Progenitor cell of endocrine pancreas (in vitro differentiated cells): ENCODE results near the gene ENTPD5. TPM values are rescaled to one million over a fixed set of nuclear protein-coding genes. Genes with fewer than 3 reads are reported as not detected.

Experiments used
- DNase-seq: peaks from one replicate; pipeline ENCODE4 v3.0.0; 2021; ENCODE audit warnings: low spot score; ENCODE audit not compliant: unreplicated experiment
- H3K27ac Mint-ChIP-seq: 2 replicates; pipeline ENCODE4 v1.8.0; 2021; ENCODE audit warnings: mild to moderate bottlenecking, moderate library complexity, mixed read lengths
- H3K27me3 Mint-ChIP-seq: 2 replicates; pipeline ENCODE4 v1.8.0; 2021; ENCODE audit warnings: mixed read lengths
- H3K36me3 Mint-ChIP-seq: 2 replicates; pipeline ENCODE4 v1.8.0; 2022; ENCODE audit warnings: mixed read lengths; ENCODE audit not compliant: insufficient read depth
- H3K4me1 Mint-ChIP-seq: 2 replicates; pipeline ENCODE4 v1.8.0; 2021; ENCODE audit warnings: low read depth, mixed read lengths
- H3K4me3 Mint-ChIP-seq: 2 replicates; pipeline ENCODE4 v1.8.0; 2021; ENCODE audit warnings: low read depth, mild to moderate bottlenecking, moderate library complexity, mixed read lengths
- H3K9me3 Mint-ChIP-seq: 2 replicates; pipeline ENCODE4 v1.8.0; 2021; ENCODE audit warnings: low read depth, mixed read lengths
- total RNA-seq: library from RNA; stranded (reverse); gene quantifications from 2 replicates; pipeline ENCODE4 v1.2.1, GENCODE V29; 2021
- TF ChIP-seq, protein P1 (sequence below): fragments of 200-600 bp; sonication (generic); IDR thresholded peaks from one replicate; pipeline ENCODE4 v1.5.0; 2021; ENCODE audit warnings: antibody characterized with exemption, mild to moderate bottlenecking; ENCODE audit not compliant: unreplicated experiment

ENTPD5 gene
- total RNA-seq, 1 donor from 2014 or later: 14.2 TPM

DNA sequence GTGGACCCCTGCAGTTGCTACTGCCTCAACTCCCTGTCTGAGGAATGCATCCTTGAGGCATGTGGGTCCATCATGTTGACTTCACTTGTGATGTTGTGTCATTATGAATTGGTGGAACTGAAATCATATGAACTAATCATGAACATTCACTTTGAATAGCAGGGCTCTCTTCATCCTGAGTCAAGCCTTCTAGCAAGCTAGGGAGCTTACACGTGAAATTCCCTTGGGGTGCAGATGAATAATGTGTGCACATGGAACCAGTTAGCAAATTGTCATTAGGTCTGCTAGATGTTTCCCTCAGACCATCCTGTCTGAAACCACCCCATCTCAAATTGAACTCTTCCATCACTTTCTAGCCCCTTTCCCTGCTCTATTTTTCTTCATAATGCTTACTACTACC lies 65.4 kb downstream of the ENTPD5 start:
- Mint-ChIP-seq H3K27me3 (peaks cover under 1% of the 10 kb centered on the region), H3K9me3 (no peaks in the 10 kb centered on the region), H3K27ac (no peak overlapping the region), H3K4me1 (peaks cover 1% of the 10 kb centered on the region), H3K4me3 (no peak overlapping the region), H3K36me3 (peaks cover 16% of the 10 kb centered on the region)
- TF ChIP-seq, protein P1, sequence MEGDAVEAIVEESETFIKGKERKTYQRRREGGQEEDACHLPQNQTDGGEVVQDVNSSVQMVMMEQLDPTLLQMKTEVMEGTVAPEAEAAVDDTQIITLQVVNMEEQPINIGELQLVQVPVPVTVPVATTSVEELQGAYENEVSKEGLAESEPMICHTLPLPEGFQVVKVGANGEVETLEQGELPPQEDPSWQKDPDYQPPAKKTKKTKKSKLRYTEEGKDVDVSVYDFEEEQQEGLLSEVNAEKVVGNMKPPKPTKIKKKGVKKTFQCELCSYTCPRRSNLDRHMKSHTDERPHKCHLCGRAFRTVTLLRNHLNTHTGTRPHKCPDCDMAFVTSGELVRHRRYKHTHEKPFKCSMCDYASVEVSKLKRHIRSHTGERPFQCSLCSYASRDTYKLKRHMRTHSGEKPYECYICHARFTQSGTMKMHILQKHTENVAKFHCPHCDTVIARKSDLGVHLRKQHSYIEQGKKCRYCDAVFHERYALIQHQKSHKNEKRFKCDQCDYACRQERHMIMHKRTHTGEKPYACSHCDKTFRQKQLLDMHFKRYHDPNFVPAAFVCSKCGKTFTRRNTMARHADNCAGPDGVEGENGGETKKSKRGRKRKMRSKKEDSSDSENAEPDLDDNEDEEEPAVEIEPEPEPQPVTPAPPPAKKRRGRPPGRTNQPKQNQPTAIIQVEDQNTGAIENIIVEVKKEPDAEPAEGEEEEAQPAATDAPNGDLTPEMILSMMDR: no peak
- DNase-seq: no peak

DNA sequence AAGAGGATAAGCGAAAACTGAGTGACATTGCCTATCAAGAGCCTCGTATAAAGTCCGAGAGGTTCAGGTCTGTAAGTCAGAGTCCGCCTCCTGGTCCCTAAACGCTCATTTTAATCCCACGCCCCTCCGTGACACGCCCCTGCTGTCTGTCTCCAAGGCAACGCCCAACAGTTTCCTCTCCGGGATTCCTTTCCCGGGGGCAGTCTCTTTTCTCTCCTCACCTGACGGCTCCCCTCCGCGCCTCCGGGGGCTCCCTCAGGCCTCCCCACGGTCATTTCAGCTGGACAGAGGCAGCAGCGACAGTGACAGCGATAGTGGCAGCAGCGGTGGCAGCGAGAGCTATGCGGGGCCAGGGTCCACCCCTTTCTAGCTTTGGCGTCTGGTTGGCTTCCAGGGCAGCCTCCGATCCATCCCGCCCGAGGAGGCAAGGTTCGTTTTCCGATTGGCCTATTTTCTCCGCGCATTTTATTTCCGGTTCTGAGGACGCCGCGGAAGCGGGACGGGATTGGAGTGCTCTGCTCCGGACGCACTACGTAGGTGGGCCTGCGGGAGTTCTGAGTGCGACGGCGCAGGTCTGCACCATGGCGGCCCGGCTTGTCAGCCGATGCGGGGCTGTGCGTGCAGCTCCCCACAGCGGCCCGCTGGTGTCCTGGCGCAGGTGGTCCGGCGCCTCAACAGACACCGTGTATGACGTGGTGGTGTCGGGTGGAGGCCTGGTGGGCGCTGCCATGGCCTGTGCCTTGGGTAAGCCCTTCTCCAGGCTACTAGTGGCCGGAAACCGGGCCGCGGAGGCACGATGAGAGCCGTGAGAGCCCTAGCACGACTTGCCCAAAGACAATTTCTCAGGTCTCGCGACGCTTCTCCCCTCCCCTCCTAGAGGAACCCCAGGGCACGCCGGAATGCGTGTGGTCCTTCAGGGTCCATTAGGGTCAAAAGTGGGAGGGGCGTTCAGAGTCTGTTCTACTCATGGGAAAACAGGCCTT lies 69.0 kb downstream of the ENTPD5 start, which contains the start of the genes COQ6 and FAM161B:
COQ6 (plus strand) TSS at position 551 of the 983 bp plus-strand sequence; CDS start at position 582, 31 bp downstream.
FAM161B (minus strand) TSS at position 343 of the 983 bp plus-strand sequence; CDS start at position 275, 68 bp downstream.
- peaks cover 1% of the 10 kb centered on the region for H3K4me1 Mint-ChIP-seq
- DNase-seq: peak; percentile 81
- peak within 1 kb of the TSS; percentile 94 for H3K4me3 Mint-ChIP-seq
- TF ChIP-seq, protein P1: peak; percentile 32
- H3K27me3 Mint-ChIP-seq: peaks cover 32% of the 10 kb centered on the region
- H3K36me3 Mint-ChIP-seq: peaks cover 10% of the 10 kb centered on the region
- peak within 1 kb of the TSS; percentile 97 for H3K27ac Mint-ChIP-seq
- H3K9me3 Mint-ChIP-seq: no peaks in the 10 kb centered on the region

- peaks cover 2% of the 10 kb centered on the region for H3K4me1 Mint-ChIP-seq
- H3K27me3 Mint-ChIP-seq: peaks cover 79% of the 10 kb centered on the region
- TF ChIP-seq, protein P1: no peak
- no peaks in the 10 kb centered on the region for H3K9me3 Mint-ChIP-seq
- no peak overlapping the region for H3K27ac Mint-ChIP-seq
- H3K4me3 Mint-ChIP-seq: no peak overlapping the region
- no peak for DNase-seq
- H3K36me3 Mint-ChIP-seq: peaks cover 17% of the 10 kb centered on the region
Measured at GRCh38 chr14:73945159-73945670, 73.9 kb downstream of the ENTPD5 start.

DNA sequence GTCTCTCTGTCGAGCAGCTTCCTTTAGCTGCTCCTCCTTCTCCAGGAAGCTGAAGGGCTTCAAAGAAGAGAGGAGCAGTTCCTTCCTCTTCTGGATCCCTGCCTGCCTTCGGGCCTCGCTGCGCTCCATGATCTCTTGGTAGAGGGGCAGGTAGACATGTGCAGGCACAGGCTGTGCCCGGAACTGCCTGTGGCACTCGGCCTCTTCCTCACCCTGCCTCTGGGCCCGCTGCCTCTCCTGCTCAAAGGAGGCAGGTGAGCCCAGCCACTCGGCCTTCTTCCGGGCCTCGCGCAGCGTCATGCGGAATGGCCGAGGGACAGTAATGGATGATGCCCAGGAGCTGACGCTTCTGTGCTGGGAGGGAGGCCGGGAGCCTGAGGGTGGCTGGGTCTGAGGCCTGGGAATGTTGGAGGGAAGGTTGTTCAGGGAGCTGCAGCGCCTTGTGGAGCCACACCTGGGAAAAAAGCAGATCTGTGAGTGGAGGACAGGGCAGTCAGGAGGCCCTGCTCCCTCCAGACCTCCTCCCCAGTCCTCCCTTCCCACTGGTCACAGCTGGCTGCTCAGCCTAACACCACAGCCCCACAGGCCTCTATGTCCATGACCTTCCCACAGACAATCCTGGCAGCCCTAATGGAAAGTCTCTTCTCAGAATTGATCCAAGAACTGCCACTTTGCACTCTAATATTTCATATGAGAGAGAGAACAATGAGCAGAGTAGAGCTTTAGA lies 74.5 kb downstream of the ENTPD5 start:
- Mint-ChIP-seq H3K4me3 (no peak overlapping the region), H3K27ac (peak overlapping the region; percentile 52), H3K36me3 (peaks cover 17% of the 10 kb centered on the region), H3K9me3 (no peaks in the 10 kb centered on the region), H3K27me3 (peaks cover 85% of the 10 kb centered on the region), H3K4me1 (peaks cover 2% of the 10 kb centered on the region)
- no peak for DNase-seq
- TF ChIP-seq, protein P1: no peak

GRCh38 chr14:73943083-73943482 lies 76.0 kb downstream of the ENTPD5 start:
- H3K4me3 Mint-ChIP-seq: no peak overlapping the region
- no peaks in the 10 kb centered on the region for H3K9me3 Mint-ChIP-seq
- TF ChIP-seq, protein P1: no peak
- peaks cover 17% of the 10 kb centered on the region for H3K36me3 Mint-ChIP-seq
- peaks cover 83% of the 10 kb centered on the region for H3K27me3 Mint-ChIP-seq
- no peak for DNase-seq
- no peak overlapping the region for H3K27ac Mint-ChIP-seq
- peaks cover 2% of the 10 kb centered on the region for H3K4me1 Mint-ChIP-seq
